Gastrocnemius medialis (tissue), 4 donors: Measurements from ENCODE around the gene UPF3A. TPM values are rescaled to one million over a fixed set of nuclear protein-coding genes. Genes with fewer than 3 reads are reported as not detected.
"Not testable (repeated sequence)": the region's sequence is repeated elsewhere in the genome, so short reads cannot be mapped to it uniquely, and the experiment has no call there.

Experiments used
- ATAC-seq, 2 donors: fragments of 150-250 bp; one replicate each; pipeline ENCODE4 v1.9.1; 2016
- DNase-seq, 2 donors: peaks; one replicate each; pipeline ENCODE4 v3.0.0-alpha.2; 2019
- H3K27ac ChIP-seq, 4 donors: fragments of 200-600 bp; sonication (generic); 1 replicate in 1 of 4; 2 replicates in 3 of 4; pipeline ENCODE4 v1.5.1; 2016 to 2018; ENCODE audit warnings: mild to moderate bottlenecking in 2 of 4, moderate library complexity in 1 of 4
- H3K27me3 ChIP-seq, 3 donors: fragments of 200-600 bp; sonication (generic) in 2 of 3; 1 replicate in 1 of 3; 2 replicates in 2 of 3; pipeline versions ENCODE4 v1.5.1 to v1.6.0; 2016 to 2019; ENCODE audit warnings: mild to moderate bottlenecking in 1 of 3, moderate library complexity in 1 of 3
- H3K36me3 ChIP-seq, 2 donors: fragments of 200-600 bp; sonication (generic) in 1 of 2; one replicate each; pipeline ENCODE4 v1.5.1; 2017 to 2018
- H3K4me1 ChIP-seq, 2 donors: fragments of 200-600 bp; sonication (generic) in 1 of 2; one replicate each; pipeline ENCODE4 v1.5.1; 2016 to 2017; ENCODE audit warnings: mild to moderate bottlenecking in 2 of 2
- H3K4me3 ChIP-seq, 4 donors: fragments of 200-600 bp; sonication (generic) in 3 of 4; 1 replicate in 1 of 4; 2 replicates in 3 of 4; pipeline ENCODE4 v1.5.1; 2016 to 2019; ENCODE audit warnings: mild to moderate bottlenecking in 2 of 4
- H3K9me3 ChIP-seq, 3 donors: fragments of 200-600 bp; sonication (generic) in 2 of 3; 1 replicate in 1 of 3; 2 replicates in 2 of 3; pipeline ENCODE4 v1.5.1; 2016 to 2019
- CTCF ChIP-seq, 5 experiments: fragments of 450-650 bp in 3 of 5; fragments of 200-600 bp in 2 of 5; sonication (generic) in 2 of 5; IDR thresholded peaks in 4 of 5; conservative IDR thresholded peaks in 1 of 5; 1 replicate in 4 of 5; 2 replicates in 1 of 5; pipeline ENCODE4 v1.5.1; 2016 to 2019; ENCODE audit warnings: antibody characterized with exemption in 5 of 5, mild to moderate bottlenecking in 3 of 5, moderate library complexity in 3 of 5
- in situ Hi-C, 4 donors: fragments of 200-750 bp; cut with MboI; loops; one replicate each; pipeline versions ENCODE4 v1.15.0 to v1.8.0; 2017; ENCODE audit warnings: low sequenced_read_pairs in 4 of 4
- intact Hi-C: fragments of 100-400 bp; cut with DNase I; formaldehyde crosslinking; loops from one replicate; pipeline ENCODE4 v1.15.1; 2023; ENCODE audit warnings: low total_unique reads
- microRNA-seq, 2 donors: library from miRNA; unstranded; fragments of <30 nt; microRNA quantifications; one replicate each; pipeline ENCODE4, GENCODE V29; 2016; ENCODE audit warnings: borderline replicate concordance in 2 of 2
- total RNA-seq, 4 donors: library from RNA; depleted of rRNA; stranded (reverse); fragments of >200 nt; gene quantifications; one replicate each; pipeline versions ENCODE4 v1.1.0 to v1.2.3, GENCODE V29; 2016

The UPF3A gene
- total RNA-seq, 4 donors from 2014 or later, result 9.1 to 43.9 (median 24.0) TPM

- ATAC-seq, H3K27me3 ChIP-seq, H3K27ac ChIP-seq, DNase-seq, in situ Hi-C loops, H3K9me3 ChIP-seq, intact Hi-C loops, H3K36me3 ChIP-seq, H3K4me1 ChIP-seq, H3K4me3 ChIP-seq: not testable (repeated sequence)
- peak in 2 of 5 experiments; percentile 28 to 43 for TF ChIP-seq CTCF (IDR thresholded peaks at IDR 0.05 in 4 of 5, conservative IDR thresholded peaks at IDR 0.05 in 1 of 5)
These were observed 71.4 kb downstream of the UPF3A start for GRCh38 chr13:114352763-114353162.

GRCh38 chr13:114353382-114353781 lies 72.0 kb downstream of the UPF3A start:
- intact Hi-C loops, H3K27ac ChIP-seq, H3K4me1 ChIP-seq, H3K36me3 ChIP-seq, H3K4me3 ChIP-seq, H3K27me3 ChIP-seq, DNase-seq, ATAC-seq, H3K9me3 ChIP-seq, in situ Hi-C loops: not testable (repeated sequence)

Small RNAs within 50 kb of the gene (microRNA-seq; reads per million reads assigned to microRNA genes)
- gene MIR4502, result 0 reads per million in 2 donors
- gene MIR548AR, result 0 reads per million in 2 donors

Other genes with a start within 250 kb of the UPF3A start
- 10 to 100 TPM in 2 of 4 donors, 1 to 10 TPM in 2; 3.4 to 22.2 (median 10.8) TPM for gene RASA3, start 149.0 kb upstream of the UPF3A start, total RNA-seq
- gene CFAP97D2, start 102.3 kb upstream of the UPF3A start, total RNA-seq, result not detected
- 10 to 100 TPM; 18.5 to 22.2 (median 20.5) TPM for gene CDC16, start 46.7 kb upstream of the UPF3A start, total RNA-seq
- gene CHAMP1, start 32.9 kb downstream of the UPF3A start, total RNA-seq, result 10 to 100 TPM; 18.2 to 20.3 (median 19.8) TPM